ENCODE data around the gene DDHD1.

GRCh38 chr14:53108292-53109104 is 44.6 kb downstream of the DDHD1 start:
- TF ChIP-seq CTCF (IDR thresholded peaks at IDR 0.05): no peak
- no peak for TF ChIP-seq POLR2A (IDR thresholded peaks at IDR 0.05)
- no peak for TF ChIP-seq EP300 (IDR thresholded peaks at IDR 0.05)
